H9 (cell line): ENCODE data around the gene IQGAP2. TPM values are rescaled to one million over a fixed set of nuclear protein-coding genes. Genes with fewer than 3 reads are reported as not detected.

Source experiments
- DNase-seq: peaks from one replicate; pipeline ENCODE4 v3.0.0-alpha.2; 2017
- H2AFZ ChIP-seq: one replicate; pipeline ENCODE4 v1.6.1; 2013; ENCODE audit warnings: mild to moderate bottlenecking, low read length, control low read depth, moderate library complexity
- H2AK5ac ChIP-seq: 2 replicates; pipeline ENCODE4 v1.6.1; 2013; ENCODE audit warnings: low read length, control low read depth, mixed read lengths; ENCODE audit not compliant: insufficient read length
- H2BK120ac ChIP-seq: one replicate; pipeline ENCODE4 v1.6.1; 2013; ENCODE audit warnings: low read depth, mild to moderate bottlenecking, low read length, control low read depth, inconsistent platforms; ENCODE audit not compliant: poor library complexity, severe bottlenecking
- H2BK12ac ChIP-seq: 2 replicates; pipeline ENCODE4 v1.6.1; 2013; ENCODE audit warnings: low read length, control low read depth, mixed read lengths, low read depth; ENCODE audit not compliant: insufficient read length
- H2BK15ac ChIP-seq: 2 replicates; pipeline ENCODE4 v1.6.1; 2013; ENCODE audit warnings: low read depth, low read length, control low read depth
- H2BK20ac ChIP-seq: one replicate; pipeline ENCODE4 v1.6.1; 2013; ENCODE audit warnings: low read depth, mild to moderate bottlenecking, low read length, control low read depth, inconsistent platforms; ENCODE audit not compliant: poor library complexity, severe bottlenecking
- H2BK5ac ChIP-seq: 2 replicates; pipeline ENCODE4 v1.6.1; 2013; ENCODE audit warnings: low read length, control low read depth, mixed read lengths; ENCODE audit not compliant: insufficient read length
- H3K14ac ChIP-seq: 2 replicates; pipeline ENCODE4 v1.6.1; 2013; ENCODE audit warnings: low read length, control low read depth; ENCODE audit not compliant: insufficient read depth
- H3K18ac ChIP-seq: 2 replicates; pipeline ENCODE4 v1.6.1; 2013; ENCODE audit warnings: low read depth, mild to moderate bottlenecking, mixed read lengths, low read length, control low read depth; ENCODE audit not compliant: insufficient read length
- H3K23ac ChIP-seq: 2 replicates; pipeline ENCODE4 v1.6.1; 2013; ENCODE audit warnings: low read length, control low read depth, mixed read lengths, low read depth; ENCODE audit not compliant: insufficient read length
- H3K23me2 ChIP-seq: 2 replicates; pipeline ENCODE4 v1.6.1; 2013; ENCODE audit warnings: low read depth, mild to moderate bottlenecking, mixed read lengths, low read length, control low read depth; ENCODE audit not compliant: insufficient read length, poor library complexity, severe bottlenecking
- H3K27ac ChIP-seq: 2 replicates; pipeline ENCODE4 v1.5.1; 2013; ENCODE audit warnings: low read length, control low read depth, mixed read lengths, low read depth; ENCODE audit not compliant: insufficient read length
- H3K27me3 ChIP-seq: 2 replicates; pipeline ENCODE4 v1.6.1; 2013; ENCODE audit warnings: low read length, control low read depth, inconsistent platforms; ENCODE audit not compliant: insufficient read depth
- H3K4ac ChIP-seq: 2 replicates; pipeline ENCODE4 v1.6.1; 2013; ENCODE audit warnings: low read depth, mild to moderate bottlenecking, control low read depth, inconsistent platforms, low read length, moderate library complexity
- H3K4me1 ChIP-seq: 2 replicates; pipeline ENCODE4 v1.6.1; 2013; ENCODE audit warnings: low read length, control low read depth, inconsistent platforms; ENCODE audit not compliant: insufficient read depth
- H3K4me2 ChIP-seq: 2 replicates; pipeline ENCODE4 v1.6.1; 2013; ENCODE audit warnings: low read length, control low read depth, mixed read lengths; ENCODE audit not compliant: insufficient read length, insufficient read depth
- H3K56ac ChIP-seq: 2 replicates; pipeline ENCODE4 v1.6.1; 2013; ENCODE audit warnings: low read depth, mild to moderate bottlenecking, mixed read lengths, low read length, control low read depth; ENCODE audit not compliant: insufficient read length
- H3K79me1 ChIP-seq: 2 replicates; pipeline ENCODE4 v1.6.1; 2013; ENCODE audit warnings: low read depth, mild to moderate bottlenecking, moderate library complexity, low read length, control low read depth, inconsistent platforms; ENCODE audit not compliant: insufficient read depth, poor library complexity, severe bottlenecking
- H3K79me2 ChIP-seq: 2 replicates; pipeline ENCODE4 v1.6.1; 2013; ENCODE audit warnings: low read length, control low read depth, inconsistent platforms; ENCODE audit not compliant: insufficient read depth
- H3K9ac ChIP-seq: 2 replicates; pipeline ENCODE4 v1.6.1; 2013; ENCODE audit warnings: low read length, control low read depth, mixed read lengths; ENCODE audit not compliant: insufficient read length; ENCODE audit errors: extremely low read depth
- H3K9me3 ChIP-seq: one replicate; pipeline ENCODE4 v1.6.1; 2013; ENCODE audit warnings: low read depth, low read length, inconsistent platforms; ENCODE audit not compliant: control insufficient read depth
- H3T11ph ChIP-seq: one replicate; pipeline ENCODE4 v1.6.1; 2013; ENCODE audit warnings: mild to moderate bottlenecking, low read length, control low read depth, inconsistent platforms
- H4K20me1 ChIP-seq: one replicate; pipeline ENCODE4 v1.6.1; 2013; ENCODE audit not compliant: control insufficient read depth, insufficient read length, insufficient read depth
- H4K5ac ChIP-seq: 2 replicates; pipeline ENCODE4 v1.6.1; 2013; ENCODE audit warnings: low read depth, mild to moderate bottlenecking, mixed read lengths, low read length, control low read depth; ENCODE audit not compliant: insufficient read length
- H4K8ac ChIP-seq: replicated peaks from 2 replicates; pipeline ENCODE4 v1.6.1; 2013; ENCODE audit warnings: low read length, control low read depth, mixed read lengths, low read depth; ENCODE audit not compliant: insufficient read length
- H4K91ac ChIP-seq: 2 replicates; pipeline ENCODE4 v1.6.1; 2013; ENCODE audit warnings: low read depth, mild to moderate bottlenecking, moderate library complexity, mixed read lengths, low read length, control low read depth; ENCODE audit not compliant: insufficient read length
- H3K27ac Mint-ChIP-seq, 3 experiments: 2 replicates in 2 of 3; 3 replicates in 1 of 3; pipeline ENCODE4 v1.8.0; 2020 to 2021; ENCODE audit warnings: mixed read lengths in 3 of 3, mild to moderate bottlenecking in 1 of 3, moderate library complexity in 1 of 3
- H3K27me3 Mint-ChIP-seq: 2 replicates; pipeline ENCODE4 v1.8.0; 2021; ENCODE audit warnings: low read depth, mild to moderate bottlenecking, moderate library complexity, mixed read lengths
- H3K36me3 Mint-ChIP-seq, 3 experiments: 2 replicates in 2 of 3; 3 replicates in 1 of 3; pipeline ENCODE4 v1.8.0; 2020 to 2021; ENCODE audit warnings: low read depth in 3 of 3, mixed read lengths in 3 of 3; ENCODE audit not compliant: insufficient read depth in 1 of 3
- H3K4me1 Mint-ChIP-seq, 2 experiments: 2 replicates each; pipeline ENCODE4 v1.8.0; 2020; ENCODE audit warnings: mixed read lengths in 2 of 2
- H3K4me3 Mint-ChIP-seq, 2 experiments: 2 replicates in 1 of 2; 3 replicates in 1 of 2; pipeline ENCODE4 v1.8.0; 2020 to 2021; ENCODE audit warnings: mild to moderate bottlenecking in 2 of 2, mixed read lengths in 2 of 2, moderate library complexity in 1 of 2
- H3K9me3 Mint-ChIP-seq, 2 experiments: 2 replicates in 1 of 2; 3 replicates in 1 of 2; pipeline ENCODE4 v1.8.0; 2020; ENCODE audit warnings: mild to moderate bottlenecking in 2 of 2, mixed read lengths in 2 of 2, moderate library complexity in 1 of 2
- CTCF ChIP-seq: fragments of 200-600 bp; sonication (generic); conservative IDR thresholded peaks from 3 replicates; pipeline ENCODE4 v1.8.0; 2021; ENCODE audit warnings: antibody characterized with exemption, mild to moderate bottlenecking
- total RNA-seq: library from RNA; stranded (reverse); gene quantifications from 2 replicates; pipeline ENCODE4 v1.2.1, GENCODE V29; 2021

The IQGAP2 gene
- total RNA-seq, 1 experiment from 2014 or later: 22.5 TPM

GRCh38 chr5:76673125-76673524, 270.0 kb downstream of the IQGAP2 start:
- H2AK5ac ChIP-seq: no peak overlapping the region
- no peak for TF ChIP-seq CTCF
- no peak overlapping the region for H4K5ac ChIP-seq
- no peak overlapping the region for H3K14ac ChIP-seq
- H3K9me3 ChIP-seq: no peaks in the 10 kb centered on the region
- H3K27me3 ChIP-seq: no peaks in the 10 kb centered on the region; the same call in 1 of the 2 replicates
- Mint-ChIP-seq H3K27ac (no peak overlapping the region), H3K4me3 (no peak overlapping the region), H3K9me3 (no peaks in the 10 kb centered on the region), H3K4me1 (no peaks in the 10 kb centered on the region), H3K27me3 (no peaks in the 10 kb centered on the region; the same call in 1 of the 2 replicates), H3K36me3 (peaks cover 0 to 10% (median 8%) of the 10 kb centered on the region in 3 experiments; a peak in 6 of 7 replicates)
- no peaks in the 10 kb centered on the region for H3K79me2 ChIP-seq
- no peak overlapping the region for H2BK120ac ChIP-seq
- no peak overlapping the region for H3K4ac ChIP-seq
- no peaks in the 10 kb centered on the region for H3K23me2 ChIP-seq
- no peak overlapping the region for H2BK15ac ChIP-seq
- H2BK12ac ChIP-seq: no peak overlapping the region
- H3K23ac ChIP-seq: no peak overlapping the region
- H4K91ac ChIP-seq: no peak overlapping the region
- H3K79me1 ChIP-seq: no peaks in the 10 kb centered on the region
- H4K8ac ChIP-seq: no peak overlapping the region
- no peak overlapping the region for H3K18ac ChIP-seq
- no peak for DNase-seq
- H3K4me2 ChIP-seq: no peak overlapping the region
- H3K9ac ChIP-seq: no peak overlapping the region
- H2AFZ ChIP-seq: no peak overlapping the region
- no peak overlapping the region for H3K27ac ChIP-seq
- no peak overlapping the region for H3K56ac ChIP-seq
- H4K20me1 ChIP-seq: no peaks in the 10 kb centered on the region
- H2BK20ac ChIP-seq: no peak overlapping the region
- H2BK5ac ChIP-seq: no peak overlapping the region
- no peaks in the 10 kb centered on the region for H3K4me1 ChIP-seq
- H3T11ph ChIP-seq: no peak overlapping the region
